MCF 10A (cell line): Measurements from ENCODE around the gene SDK1. TPM values are rescaled to one million over a fixed set of nuclear protein-coding genes. Genes with fewer than 3 reads are reported as not detected.
A peak's percentile ranks its signal among the peaks of the same experiment; 100 is the strongest.

Experiments
- BruUV-seq: library from RNA; stranded (reverse); fragments of 400-500 nt; replicated peaks from 2 replicates; lab custom pipeline; 2021; lab: Mats Ljungman, UMichigan
- CTCF ChIA-PET: fragments of 300-600 bp; sonication (Branson Sonifier 250); formaldehyde crosslinking; extraction: SDS; loops from one replicate; lab custom pipeline; 2021; ENCODE audit warnings: antibody characterized with exemption, inconsistent platforms; lab: Yijun Ruan, JAX
- POLR2A ChIA-PET: fragments of 300-600, 350-650 bp; sonication (Branson Sonifier 250); formaldehyde crosslinking; extraction: SDS; loops from one replicate; lab custom pipeline; 2020; ENCODE audit warnings: antibody characterized with exemption, inconsistent platforms; lab: Yijun Ruan, JAX
- DNase-seq: peaks from one replicate; pipeline ENCODE4 v3.0.0-alpha.2; 2018; ENCODE audit not compliant: unreplicated experiment
- H3K27ac Mint-ChIP-seq: one replicate; pipeline ENCODE4 v1.8.0; 2022; ENCODE audit warnings: mild to moderate bottlenecking, low read depth, mixed read lengths; ENCODE audit not compliant: unreplicated experiment
- H3K27me3 Mint-ChIP-seq: one replicate; pipeline ENCODE4 v1.8.0; 2022; ENCODE audit warnings: mixed read lengths; ENCODE audit not compliant: insufficient read depth, unreplicated experiment
- H3K36me3 Mint-ChIP-seq: one replicate; pipeline ENCODE4 v1.8.0; 2022; ENCODE audit warnings: mild to moderate bottlenecking, moderate library complexity, mixed read lengths; ENCODE audit not compliant: insufficient read depth, unreplicated experiment
- H3K4me1 Mint-ChIP-seq: one replicate; pipeline ENCODE4 v1.8.0; 2022; ENCODE audit warnings: mixed read lengths; ENCODE audit not compliant: insufficient read depth, unreplicated experiment
- H3K4me3 Mint-ChIP-seq: one replicate; pipeline ENCODE4 v1.8.0; 2022; ENCODE audit warnings: mild to moderate bottlenecking, moderate library complexity, mixed read lengths; ENCODE audit not compliant: unreplicated experiment
- H3K9me3 Mint-ChIP-seq: one replicate; pipeline ENCODE4 v1.8.0; 2022; ENCODE audit warnings: mixed read lengths; ENCODE audit not compliant: unreplicated experiment
- CTCF ChIP-seq: fragments of 200-600 bp; IDR thresholded peaks from one replicate; pipeline ENCODE4 v1.8.0; 2022; ENCODE audit warnings: antibody characterized with exemption, mild to moderate bottlenecking; ENCODE audit not compliant: unreplicated experiment
- intact Hi-C: fragments of 100-400 bp; cut with micrococcal nuclease; formaldehyde crosslinking; loops from 2 replicates; pipeline ENCODE4 v1.14.1; 2022
- total RNA-seq: library from RNA; stranded (reverse); gene quantifications from 2 replicates; pipeline ENCODE4 v1.2.3, GENCODE V29; 2022

SDK1 gene
- total RNA-seq, 1 experiment from 2014 or later, result 3.3 TPM

- TF ChIP-seq CTCF, result no peak
- Mint-ChIP-seq H3K36me3 (no peaks in the 10 kb centered on the region), H3K9me3 (no peaks in the 10 kb centered on the region), H3K27ac (no peak overlapping the region), H3K4me1 (peaks cover 7% of the 10 kb centered on the region), H3K27me3 (no peaks in the 10 kb centered on the region), H3K4me3 (no peak overlapping the region)
- intact Hi-C loops, result no loop called here
- ChIA-PET POLR2A (no interaction called here), CTCF (interaction anchor here (0.6 kb wide), 1 partner anchor 131 kb away, joined by 3 read pairs; no protein-coding TSS in a partner anchor)
- no peak for DNase-seq
- no TSS peak for BruUV-seq
These were observed 890.0 kb downstream of the SDK1 start for GRCh38 chr7:4191046-4191445.

GRCh38 chr7:4191525-4191924, 890.5 kb downstream of the SDK1 start:
- POLR2A ChIA-PET, result no interaction called here
- H3K4me1 Mint-ChIP-seq, result peaks cover 7% of the 10 kb centered on the region
- no peaks in the 10 kb centered on the region for H3K27me3 Mint-ChIP-seq
- no peaks in the 10 kb centered on the region for H3K36me3 Mint-ChIP-seq
- no peak for DNase-seq
- no peak for TF ChIP-seq CTCF
- H3K4me3 Mint-ChIP-seq, result no peak overlapping the region
- BruUV-seq, result no TSS peak
- CTCF ChIA-PET, result interaction anchor here (0.6 kb wide), 1 partner anchor 131 kb away, joined by 3 read pairs; no protein-coding TSS in a partner anchor
- no peaks in the 10 kb centered on the region for H3K9me3 Mint-ChIP-seq
- intact Hi-C loops, result no loop called here
- peak overlapping the region; percentile 61 for H3K27ac Mint-ChIP-seq

- Mint-ChIP-seq H3K9me3 (no peaks in the 10 kb centered on the region), H3K27me3 (no peaks in the 10 kb centered on the region), H3K27ac (no peak overlapping the region), H3K4me3 (no peak overlapping the region), H3K36me3 (no peaks in the 10 kb centered on the region), H3K4me1 (no peaks in the 10 kb centered on the region)
- POLR2A ChIA-PET, result no interaction called here
- intact Hi-C loops, result no loop called here
- no peak for DNase-seq
- CTCF ChIA-PET, result interaction anchor here (1.0 kb wide), 1 partner anchor 272 kb away, joined by 3 read pairs; no protein-coding TSS in a partner anchor
- no TSS peak for BruUV-seq
- TF ChIP-seq CTCF, result no peak
These were observed 894.6 kb downstream of the SDK1 start for GRCh38 chr7:4195660-4196059.

- Mint-ChIP-seq H3K4me1 (no peaks in the 10 kb centered on the region), H3K4me3 (no peak overlapping the region), H3K27me3 (no peaks in the 10 kb centered on the region), H3K27ac (no peak overlapping the region), H3K9me3 (no peaks in the 10 kb centered on the region), H3K36me3 (no peaks in the 10 kb centered on the region)
- intact Hi-C loops, result no loop called here
- ChIA-PET POLR2A (interaction anchor here (0.9 kb wide), 1 partner anchor 9 kb away, joined by 3 read pairs; no protein-coding TSS in a partner anchor), CTCF (interaction anchor here (1.0 kb wide), 1 partner anchor 273 kb away, joined by 3 read pairs; no protein-coding TSS in a partner anchor)
- DNase-seq, result no peak
- TF ChIP-seq CTCF, result no peak
- BruUV-seq, result no TSS peak
These were observed 895.2 kb downstream of the SDK1 start for GRCh38 chr7:4196121-4196819.
